HepG2 (cell line): ENCODE measurements around the gene STMN1.

Source experiments
- AFF4 ChIP-seq: sonication (generic); formaldehyde crosslinking; IDR thresholded peaks from 2 replicates; pipeline ENCODE4 v1.4.0; 2020; ENCODE audit warnings: missing genetic modification reagents
- CREB1 ChIP-seq, 2 experiments: fragments of 450-650 bp in 1 of 2; IDR thresholded peaks; 2 replicates each; pipeline ENCODE4 v1.6.1; 2016 to 2017; ENCODE audit warnings: control low read depth in 1 of 2, mild to moderate bottlenecking in 1 of 2, missing compliant biosample characterization in 1 of 2, missing genetic modification characterization in 1 of 2
- FOXP4 ChIP-seq: sonication (generic); formaldehyde crosslinking; IDR thresholded peaks from 2 replicates; pipeline ENCODE4 v1.4.0; 2020; ENCODE audit warnings: missing genetic modification reagents
- KDM5A ChIP-seq: fragments of 200-600 bp; sonication (generic); IDR thresholded peaks from 2 replicates; pipeline ENCODE4 v1.7.0; 2018; ENCODE audit warnings: antibody characterized with exemption, mild to moderate bottlenecking, low read length, borderline replicate concordance
- NFIC ChIP-seq: IDR thresholded peaks from 2 replicates; pipeline ENCODE4 v1.6.1; 2012; ENCODE audit warnings: mild to moderate bottlenecking, low read length, inconsistent platforms
- PAX8 ChIP-seq: sonication (generic); formaldehyde crosslinking; IDR thresholded peaks from 2 replicates; pipeline ENCODE4 v1.8.0; 2022; ENCODE audit warnings: mild to moderate bottlenecking, missing genetic modification reagents, borderline replicate concordance
- POLR2AphosphoS5 ChIP-seq: IDR thresholded peaks from 2 replicates; pipeline ENCODE4 v1.6.1; 2012; ENCODE audit warnings: low read depth, low read length
- REST ChIP-seq, 2 experiments: IDR thresholded peaks; 2 replicates each; pipeline ENCODE4 v1.6.1; 2011 to 2012; ENCODE audit warnings: low read length in 2 of 2, borderline replicate concordance in 1 of 2, low read depth in 1 of 2, mild to moderate bottlenecking in 1 of 2, moderate library complexity in 1 of 2
- SNAPC5 ChIP-seq: sonication (generic); formaldehyde crosslinking; IDR thresholded peaks from 2 replicates; pipeline ENCODE4 v1.8.1; 2023; ENCODE audit warnings: mild to moderate bottlenecking, missing genetic modification reagents, borderline replicate concordance
- ZNF24 ChIP-seq: fragments of 450-650 bp; IDR thresholded peaks from 2 replicates; pipeline ENCODE4 v1.6.1; 2017; ENCODE audit warnings: antibody characterized with exemption, mild to moderate bottlenecking
- ZNF362 ChIP-seq: sonication (generic); formaldehyde crosslinking; IDR thresholded peaks from 2 replicates; pipeline ENCODE4 v1.4.0; 2020; ENCODE audit warnings: missing genetic modification reagents, mild to moderate bottlenecking, borderline replicate concordance
- ZSCAN20 ChIP-seq: sonication (generic); formaldehyde crosslinking; IDR thresholded peaks from 2 replicates; pipeline ENCODE4 v1.4.0; 2020; ENCODE audit warnings: missing genetic modification reagents, mild to moderate bottlenecking, borderline replicate concordance
- ZZZ3 ChIP-seq: sonication (generic); formaldehyde crosslinking; IDR thresholded peaks from 2 replicates; pipeline ENCODE4 v1.4.0; 2020; ENCODE audit warnings: missing genetic modification reagents, mild to moderate bottlenecking, borderline replicate concordance

GRCh38 chr1:25913206-25913605, 7.0 kb upstream of the STMN1 start:
- no peak for TF ChIP-seq ZNF362 (CRISPR knock-in tag)
- TF ChIP-seq POLR2AphosphoS5 = no peak
- no peak for TF ChIP-seq FOXP4 (CRISPR knock-in tag)
- TF ChIP-seq ZSCAN20 (CRISPR knock-in tag) = no peak
- TF ChIP-seq REST (IDR thresholded peaks at IDR 0.05; ENCODE audit: borderline replicate concordance in 1 of 2, low read depth in 1 of 2, low read length in 2 of 2) = no peak
- no peak for TF ChIP-seq NFIC
- no peak for TF ChIP-seq AFF4
- TF ChIP-seq ZNF24 = no peak
- TF ChIP-seq ZZZ3 (CRISPR knock-in tag) = no peak
- TF ChIP-seq SNAPC5 (CRISPR knock-in tag) = no peak
- TF ChIP-seq PAX8 = no peak
- TF ChIP-seq KDM5A = no peak
- no peak for TF ChIP-seq CREB1 (IDR thresholded peaks at IDR 0.05)
- no peak for TF ChIP-seq CREB1 (CRISPR knock-in tag; IDR thresholded peaks at IDR 0.05)
